Upper lobe of left lung (tissue), 6 donors: Measurements from ENCODE around the gene COBL. TPM values are rescaled to one million over a fixed set of nuclear protein-coding genes. Genes with fewer than 3 reads are reported as not detected.

Experiments used
- ATAC-seq, 2 donors: fragments of 200-7000 bp; cut with Tn5 transposase; one replicate each; pipeline ENCODE4 v1.9.1; 2022; ENCODE audit warnings: mild to moderate bottlenecking in 2 of 2, moderate library complexity in 2 of 2; ENCODE audit not compliant: low FRiP score in 2 of 2
- DNase-seq, 2 donors: peaks; one replicate each; pipeline ENCODE4 v3.0.0-alpha.2; 2019 to 2020
- H3K27ac ChIP-seq, 4 donors: fragments of 200-600 bp; sonication (generic); one replicate each; pipeline ENCODE4 v1.5.1; 2016 to 2019
- H3K27me3 ChIP-seq, 4 donors: fragments of 200-600 bp; sonication (generic); one replicate each; pipeline ENCODE4 v1.5.1; 2017 to 2019
- H3K36me3 ChIP-seq, 4 donors: fragments of 200-600 bp; sonication (generic); one replicate each; pipeline ENCODE4 v1.5.1; 2016 to 2019
- H3K4me1 ChIP-seq, 4 donors: fragments of 200-600 bp; sonication (generic); one replicate each; pipeline ENCODE4 v1.5.1; 2018 to 2019
- H3K4me3 ChIP-seq, 4 donors: fragments of 200-600 bp; sonication (generic); one replicate each; pipeline ENCODE4 v1.5.1; 2017 to 2019; ENCODE audit warnings: mild to moderate bottlenecking in 2 of 4, moderate library complexity in 1 of 4
- H3K9me3 ChIP-seq, 4 donors: fragments of 200-600 bp; sonication (generic); one replicate each; pipeline ENCODE4 v1.5.1; 2018 to 2019
- EP300 ChIP-seq, 4 donors: sonication (generic); formaldehyde crosslinking; IDR thresholded peaks; one replicate each; pipeline ENCODE4 v1.5.1; 2017; ENCODE audit warnings: antibody characterized with exemption in 4 of 4, control low read depth in 2 of 4
- POLR2A ChIP-seq, 4 donors: fragments of 450-650 bp; IDR thresholded peaks; one replicate each; pipeline ENCODE4 v1.5.1; 2016 to 2017; ENCODE audit warnings: antibody characterized with exemption in 4 of 4, mild to moderate bottlenecking in 2 of 4
- POLR2AphosphoS5 ChIP-seq, 2 donors: sonication (generic); formaldehyde crosslinking; IDR thresholded peaks; one replicate each; pipeline ENCODE4 v1.5.1; 2017; ENCODE audit warnings: antibody characterized with exemption in 2 of 2
- WGBS, 2 donors: methylation state at CpG; one replicate each; pipeline ENCODE4 v1.1.5; 2017 to 2018; 5-methylcytosine and 5-hydroxymethylcytosine counted together
- total RNA-seq, 6 donors: library from RNA; depleted of rRNA in 4 of 6; stranded (reverse); fragments of >200 nt in 4 of 6; gene quantifications; one replicate each; pipeline versions ENCODE4 v1.1.0 to v1.2.1, GENCODE V29; 2016 to 2021
- TF ChIP-seq, protein P1 (sequence below), 6 experiments: fragments of 450-650 bp in 4 of 6; fragments of 200-600 bp in 2 of 6; sonication (generic) in 2 of 6; IDR thresholded peaks; one replicate each; pipeline ENCODE4 v1.5.1; 2016 to 2019; ENCODE audit warnings: antibody characterized with exemption in 6 of 6
- donor health status: DM: no; HTN: no; CAD: no; lungs with moderate emphysema.
- donor health status: DM: no; HTN: yes; CAD: no; lungs with severe emphysema.

COBL gene
- total RNA-seq, 6 donors from 2014 or later: 27.0 to 54.7 (median 36.8) TPM

DNA sequence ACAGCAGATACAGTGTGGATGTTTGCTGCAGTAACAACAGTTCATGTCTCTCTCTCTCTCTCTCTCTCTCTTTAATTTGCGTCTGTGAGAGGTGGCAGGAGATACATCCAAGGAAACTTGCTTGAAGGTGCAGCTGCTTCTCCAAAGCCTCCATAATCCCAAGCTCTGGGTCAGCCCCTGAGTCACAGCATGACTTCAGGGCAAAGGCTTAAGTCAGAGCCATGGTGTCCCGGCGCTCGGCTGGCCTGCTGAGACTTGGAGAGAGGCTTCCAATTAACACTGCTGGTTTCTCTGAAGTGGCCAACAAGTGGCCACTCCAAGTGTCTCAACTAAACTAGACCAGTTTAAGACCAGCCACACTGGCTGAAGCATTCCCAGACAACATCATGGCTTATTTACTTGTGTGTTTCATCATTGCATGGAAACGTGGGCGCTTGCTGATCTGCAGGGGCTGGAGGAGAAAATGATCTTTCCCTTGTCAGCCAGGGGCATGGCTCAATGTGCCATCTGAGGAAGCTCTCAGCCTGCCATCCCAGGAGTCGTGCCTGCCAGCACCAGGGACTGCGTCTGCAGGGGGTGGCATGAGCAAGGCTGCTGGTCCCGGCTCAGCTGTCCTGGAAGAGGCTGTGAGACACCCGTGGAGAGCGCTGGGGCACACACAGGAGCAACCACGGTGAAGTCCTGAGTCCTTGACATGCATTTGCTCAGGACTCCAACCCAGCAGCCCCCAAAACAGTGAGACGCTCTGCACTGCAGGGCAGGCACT lies 254.2 kb downstream of the COBL start:
- peak; percentile 44 to 86 for ATAC-seq
- Histone ChIP-seq H3K36me3 (no peaks in the 10 kb centered on the region), H3K4me3 (no peak overlapping the region), H3K27me3 (no peaks in the 10 kb centered on the region), H3K4me1 (peaks cover 0 to 4% (median 3%) of the 10 kb centered on the region in 4 donors), H3K9me3 (no peaks in the 10 kb centered on the region), H3K27ac (no peak overlapping the region)
- no peak for TF ChIP-seq POLR2A (IDR thresholded peaks at IDR 0.05)
- TF ChIP-seq, protein P1, sequence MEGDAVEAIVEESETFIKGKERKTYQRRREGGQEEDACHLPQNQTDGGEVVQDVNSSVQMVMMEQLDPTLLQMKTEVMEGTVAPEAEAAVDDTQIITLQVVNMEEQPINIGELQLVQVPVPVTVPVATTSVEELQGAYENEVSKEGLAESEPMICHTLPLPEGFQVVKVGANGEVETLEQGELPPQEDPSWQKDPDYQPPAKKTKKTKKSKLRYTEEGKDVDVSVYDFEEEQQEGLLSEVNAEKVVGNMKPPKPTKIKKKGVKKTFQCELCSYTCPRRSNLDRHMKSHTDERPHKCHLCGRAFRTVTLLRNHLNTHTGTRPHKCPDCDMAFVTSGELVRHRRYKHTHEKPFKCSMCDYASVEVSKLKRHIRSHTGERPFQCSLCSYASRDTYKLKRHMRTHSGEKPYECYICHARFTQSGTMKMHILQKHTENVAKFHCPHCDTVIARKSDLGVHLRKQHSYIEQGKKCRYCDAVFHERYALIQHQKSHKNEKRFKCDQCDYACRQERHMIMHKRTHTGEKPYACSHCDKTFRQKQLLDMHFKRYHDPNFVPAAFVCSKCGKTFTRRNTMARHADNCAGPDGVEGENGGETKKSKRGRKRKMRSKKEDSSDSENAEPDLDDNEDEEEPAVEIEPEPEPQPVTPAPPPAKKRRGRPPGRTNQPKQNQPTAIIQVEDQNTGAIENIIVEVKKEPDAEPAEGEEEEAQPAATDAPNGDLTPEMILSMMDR (IDR thresholded peaks at IDR 0.05): no peak
- TF ChIP-seq POLR2AphosphoS5 (IDR thresholded peaks at IDR 0.05): no peak
- no peak for TF ChIP-seq EP300 (IDR thresholded peaks at IDR 0.05)
- WGBS, 2 donors: 68 to 71% methylated on average over 9 to 13 of the region's 13 CpGs
- DNase-seq: peak; percentile 52 to 89

DNA sequence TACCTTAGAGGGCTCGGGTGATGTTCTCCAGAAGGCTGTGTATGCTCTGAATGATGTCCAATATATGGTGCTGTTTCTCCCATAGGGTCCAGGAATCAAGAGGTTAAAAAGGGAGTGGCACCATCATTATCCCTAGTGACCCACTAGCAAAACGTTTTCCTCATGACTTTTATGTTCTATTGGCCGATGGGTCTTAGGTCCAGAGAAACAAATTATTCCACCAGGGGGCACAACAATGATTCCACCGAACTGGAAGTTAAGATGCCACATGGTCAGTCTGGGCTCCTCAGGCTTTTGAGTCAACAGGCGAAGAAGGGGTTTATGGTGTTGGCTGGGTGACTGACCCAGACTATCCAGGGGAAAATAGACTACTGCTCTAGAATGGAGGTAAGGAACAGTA lies 256.1 kb downstream of the COBL start:
- DNase-seq: no peak
- H3K4me3 ChIP-seq: no peak overlapping the region
- TF ChIP-seq POLR2AphosphoS5 (IDR thresholded peaks at IDR 0.05) (no peak), EP300 (IDR thresholded peaks at IDR 0.05) (no peak), POLR2A (IDR thresholded peaks at IDR 0.05) (no peak)
- peaks cover 0 to 4% (median 2%) of the 10 kb centered on the region in 4 donors for H3K4me1 ChIP-seq
- WGBS, 2 donors: 70 to 86% methylated on average over 5 of the region's 5 CpGs
- no peaks in the 10 kb centered on the region for H3K9me3 ChIP-seq
- no peak overlapping the region for H3K27ac ChIP-seq
- no peaks in the 10 kb centered on the region for H3K36me3 ChIP-seq
- no peak for ATAC-seq
- H3K27me3 ChIP-seq: no peaks in the 10 kb centered on the region

DNA sequence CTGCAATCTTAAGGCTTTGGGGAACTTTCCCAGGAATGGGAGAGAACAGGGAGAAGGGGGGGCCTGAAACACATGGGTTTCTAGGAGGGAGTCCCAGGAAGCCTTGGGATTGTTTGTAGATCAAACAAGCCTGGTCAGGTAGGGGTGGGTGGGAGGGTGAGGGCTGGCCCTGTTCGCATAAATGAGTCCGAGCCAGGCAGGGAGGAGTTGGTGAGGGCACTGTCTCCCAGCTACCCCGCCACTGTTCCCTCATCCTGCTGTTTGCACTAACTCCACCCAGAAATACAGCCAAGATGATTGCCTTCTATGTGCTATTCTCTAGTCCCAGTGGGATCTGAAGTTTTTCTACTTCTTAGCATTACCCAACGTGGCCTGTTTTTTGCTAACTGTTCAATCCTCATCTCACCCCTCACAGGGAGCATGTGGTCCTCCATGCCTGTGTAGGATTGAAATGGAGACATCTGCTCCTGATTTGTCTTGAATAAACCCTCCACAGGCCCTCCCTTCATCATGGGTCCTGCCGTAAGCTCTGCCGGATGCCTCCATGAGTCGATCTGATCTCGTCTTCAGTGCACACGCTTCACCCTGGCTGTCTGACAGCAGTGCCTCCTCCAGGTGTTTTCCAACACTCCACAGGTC lies 257.0 kb downstream of the COBL start:
- TF ChIP-seq EP300 (IDR thresholded peaks at IDR 0.05): no peak
- TF ChIP-seq POLR2AphosphoS5 (IDR thresholded peaks at IDR 0.05): no peak
- no peak for TF ChIP-seq POLR2A (IDR thresholded peaks at IDR 0.05)
- TF ChIP-seq, protein P1 (IDR thresholded peaks at IDR 0.05): no peak
- Histone ChIP-seq H3K36me3 (no peaks in the 10 kb centered on the region), H3K4me1 (peaks cover 0 to 5% (median 2%) of the 10 kb centered on the region in 4 donors), H3K27me3 (no peaks in the 10 kb centered on the region), H3K27ac (no peak overlapping the region), H3K9me3 (no peaks in the 10 kb centered on the region), H3K4me3 (no peak overlapping the region)
- WGBS, 2 donors: 85 to 91% methylated on average over 9 of the region's 9 CpGs
- ATAC-seq: no peak
- no peak for DNase-seq

DNA sequence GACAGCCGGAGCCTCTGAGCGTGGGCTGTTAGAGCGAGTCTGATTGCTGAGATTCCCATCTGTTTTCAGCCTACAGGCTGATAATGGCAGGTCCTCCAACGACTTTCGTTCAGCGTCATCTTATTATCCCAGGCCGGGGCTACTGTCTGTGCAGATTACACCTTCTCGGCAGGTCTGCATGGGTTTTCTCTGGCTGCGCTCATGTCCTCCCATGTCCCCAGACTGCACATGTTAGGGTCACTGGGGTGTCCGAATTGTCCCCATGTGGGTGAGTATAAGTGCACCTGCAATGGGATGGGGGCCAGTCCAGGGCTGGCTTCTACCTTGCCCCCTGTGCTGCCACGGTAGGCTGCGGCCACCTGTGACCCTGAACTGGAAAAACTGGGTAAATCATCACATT lies 257.8 kb downstream of the COBL start:
- ATAC-seq: no peak
- no peak overlapping the region for H3K27ac ChIP-seq
- H3K36me3 ChIP-seq: no peaks in the 10 kb centered on the region
- H3K4me1 ChIP-seq: peaks cover 0 to 12% (median 2%) of the 10 kb centered on the region in 4 donors
- no peak overlapping the region for H3K4me3 ChIP-seq
- DNase-seq: no peak
- H3K27me3 ChIP-seq: no peaks in the 10 kb centered on the region
- TF ChIP-seq POLR2A (IDR thresholded peaks at IDR 0.05) (no peak), EP300 (IDR thresholded peaks at IDR 0.05) (no peak), POLR2AphosphoS5 (IDR thresholded peaks at IDR 0.05) (no peak)
- TF ChIP-seq, protein P1 (IDR thresholded peaks at IDR 0.05): no peak
- WGBS, 2 donors: 93 to 94% methylated on average over 12 of the region's 12 CpGs
- no peaks in the 10 kb centered on the region for H3K9me3 ChIP-seq

DNA sequence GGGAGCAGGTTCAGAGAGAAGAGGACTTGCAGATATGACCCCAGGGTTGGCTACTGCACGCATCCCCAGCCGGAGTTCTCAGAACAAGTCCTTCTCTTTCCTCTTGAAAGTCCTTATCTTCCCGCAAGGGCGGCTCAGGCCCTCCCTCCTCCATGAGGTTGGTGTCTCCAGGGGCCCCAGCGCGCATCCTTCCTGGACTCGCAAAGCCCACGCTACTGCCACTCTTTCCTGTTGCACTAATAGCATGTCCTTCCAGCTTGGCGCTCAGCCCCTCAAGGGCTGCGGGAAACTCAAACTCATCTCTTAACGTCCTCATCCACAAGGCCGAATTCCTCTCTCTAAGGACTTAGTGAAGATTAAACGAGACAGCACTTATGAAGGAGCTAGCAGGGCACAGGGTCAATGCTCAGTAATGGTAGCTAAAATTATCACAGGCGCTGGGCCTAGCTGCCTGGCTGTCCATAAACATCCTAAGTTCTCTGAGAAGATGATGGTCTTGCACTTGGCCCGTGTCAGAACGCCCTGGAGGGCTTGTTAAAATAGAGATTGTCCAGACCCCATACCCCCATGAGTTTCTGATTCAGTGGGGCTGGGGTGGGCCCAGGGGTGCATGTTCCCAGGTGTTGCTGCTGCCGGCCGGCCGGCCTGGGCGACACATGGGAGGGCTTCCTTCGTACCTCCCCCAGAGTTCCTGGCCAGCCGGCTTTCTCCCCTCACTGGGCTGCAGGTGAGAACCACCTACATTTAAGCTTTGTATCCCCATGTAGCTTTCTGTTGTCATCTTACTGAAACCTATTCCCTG lies 261.4 kb downstream of the COBL start:
- H3K9me3 ChIP-seq: no peaks in the 10 kb centered on the region
- TF ChIP-seq, protein P1 (IDR thresholded peaks at IDR 0.05): no peak
- TF ChIP-seq POLR2A (IDR thresholded peaks at IDR 0.05): no peak
- no peak for TF ChIP-seq POLR2AphosphoS5 (IDR thresholded peaks at IDR 0.05)
- no peak for TF ChIP-seq EP300 (IDR thresholded peaks at IDR 0.05)
- no peaks in the 10 kb centered on the region for H3K36me3 ChIP-seq
- no peak overlapping the region for H3K27ac ChIP-seq
- ATAC-seq (no peak), DNase-seq (peak in 1 of 2 donors; percentile 73)
- 85 to 90% methylated on average over 22 of the region's 22 CpGs for WGBS, 2 donors
- no peaks in the 10 kb centered on the region for H3K27me3 ChIP-seq
- peaks cover 0 to 8% (median 0%) of the 10 kb centered on the region in 4 donors for H3K4me1 ChIP-seq
- no peak overlapping the region for H3K4me3 ChIP-seq
